ENCODE results near the gene MTUS2. TPM values are rescaled to one million over a fixed set of nuclear protein-coding genes. Genes with fewer than 3 reads are reported as not detected.

Gene MTUS2
- under 1 TPM; 0.16 to 0.75 (median 0.24) TPM for total RNA-seq

DNA sequence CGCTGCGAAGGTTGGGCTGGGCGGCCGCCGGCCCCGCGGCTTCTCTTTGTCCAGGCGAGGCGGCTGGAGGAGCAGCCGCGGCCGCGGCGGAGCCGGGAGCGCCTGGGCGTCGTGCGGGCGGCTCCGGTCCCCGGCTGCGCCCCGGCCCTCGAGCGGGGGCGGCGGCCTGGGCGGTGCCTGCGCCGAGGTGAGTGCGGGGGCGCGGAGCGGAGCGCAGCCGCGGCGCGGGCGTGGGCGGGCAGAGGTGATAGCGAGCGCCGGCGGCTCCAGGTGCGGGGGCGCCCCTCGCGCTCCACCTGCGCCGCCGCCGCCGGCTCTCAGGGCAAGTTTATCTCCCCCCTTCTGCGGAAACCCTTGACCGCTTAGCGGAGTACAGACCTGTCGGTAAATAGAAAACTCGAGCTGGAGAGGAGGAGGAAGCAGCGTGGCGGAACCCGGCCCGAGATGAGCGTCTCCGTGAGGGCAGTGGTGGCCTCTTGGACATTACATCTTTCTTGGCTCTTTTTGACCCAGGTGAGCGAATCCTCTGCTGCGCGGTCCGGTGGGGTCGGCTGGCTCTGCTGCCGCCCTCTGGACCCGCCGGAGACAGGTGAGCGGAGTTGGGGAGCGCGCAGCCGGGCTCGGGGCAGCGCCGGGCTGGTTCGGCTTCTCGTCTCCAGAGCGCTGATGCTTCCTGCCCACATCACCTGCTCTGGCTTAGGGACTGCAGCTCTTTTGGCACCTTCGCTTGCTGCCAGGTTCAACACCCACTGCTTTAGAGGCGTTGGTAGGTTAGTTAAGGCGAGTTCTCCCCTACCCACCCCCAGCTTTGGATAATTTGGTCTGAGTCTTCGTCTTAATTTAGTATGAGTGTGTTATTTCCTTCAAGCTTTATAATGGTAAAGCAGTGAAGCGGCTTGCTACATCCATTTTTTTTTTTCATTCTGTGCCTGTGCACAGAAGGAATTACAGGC lies at the start of gene MTUS2:
Gene MTUS2, plus strand, starts transcription at position 241 of the 953 bp plus-strand sequence.
- peaks cover 0 to 15% (median 5%) of the 10 kb centered on the region in 4 donors for H3K4me1 ChIP-seq
- in situ Hi-C loops (cut with MboI; ENCODE audit: low pct_ligation_motif_present in 1 of 4, low pct_unique_long_range_greater_than_20kb in 1 of 4, low sequenced_read_pairs in 3 of 4), result loop anchor here in 1 of 4 donors (25.0 kb wide), 1 partner anchor 442 kb away; no protein-coding TSS in a partner anchor
- H3K27ac ChIP-seq, result no peak within 1 kb of the TSS
- no peaks in the 10 kb centered on the region for H3K36me3 ChIP-seq
- WGBS, 2 donors (ENCODE audit: low coverage in 1 of 2), result 0 to 1% methylated on average over 4 to 62 of the region's 89 CpGs
- intact Hi-C loops (cut with DNase I; ENCODE audit: low total_unique reads), result no loop called here
- peak within 1 kb of the TSS in 3 of 4 donors; percentile 26 to 45 (median 26) for H3K4me3 ChIP-seq
- H3K9me3 ChIP-seq, result peaks cover 0 to 5% of the 10 kb centered on the region in 2 donors
- H3K27me3 ChIP-seq, result peaks cover 64% of the 10 kb centered on the region
- TF ChIP-seq POLR2A (IDR thresholded peaks at IDR 0.05) (no peak), POLR2AphosphoS5 (IDR thresholded peaks at IDR 0.05) (no peak)
- TF ChIP-seq, protein P1, sequence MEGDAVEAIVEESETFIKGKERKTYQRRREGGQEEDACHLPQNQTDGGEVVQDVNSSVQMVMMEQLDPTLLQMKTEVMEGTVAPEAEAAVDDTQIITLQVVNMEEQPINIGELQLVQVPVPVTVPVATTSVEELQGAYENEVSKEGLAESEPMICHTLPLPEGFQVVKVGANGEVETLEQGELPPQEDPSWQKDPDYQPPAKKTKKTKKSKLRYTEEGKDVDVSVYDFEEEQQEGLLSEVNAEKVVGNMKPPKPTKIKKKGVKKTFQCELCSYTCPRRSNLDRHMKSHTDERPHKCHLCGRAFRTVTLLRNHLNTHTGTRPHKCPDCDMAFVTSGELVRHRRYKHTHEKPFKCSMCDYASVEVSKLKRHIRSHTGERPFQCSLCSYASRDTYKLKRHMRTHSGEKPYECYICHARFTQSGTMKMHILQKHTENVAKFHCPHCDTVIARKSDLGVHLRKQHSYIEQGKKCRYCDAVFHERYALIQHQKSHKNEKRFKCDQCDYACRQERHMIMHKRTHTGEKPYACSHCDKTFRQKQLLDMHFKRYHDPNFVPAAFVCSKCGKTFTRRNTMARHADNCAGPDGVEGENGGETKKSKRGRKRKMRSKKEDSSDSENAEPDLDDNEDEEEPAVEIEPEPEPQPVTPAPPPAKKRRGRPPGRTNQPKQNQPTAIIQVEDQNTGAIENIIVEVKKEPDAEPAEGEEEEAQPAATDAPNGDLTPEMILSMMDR (IDR thresholded peaks at IDR 0.05), result no peak
- DNase-seq, result no peak

DNA sequence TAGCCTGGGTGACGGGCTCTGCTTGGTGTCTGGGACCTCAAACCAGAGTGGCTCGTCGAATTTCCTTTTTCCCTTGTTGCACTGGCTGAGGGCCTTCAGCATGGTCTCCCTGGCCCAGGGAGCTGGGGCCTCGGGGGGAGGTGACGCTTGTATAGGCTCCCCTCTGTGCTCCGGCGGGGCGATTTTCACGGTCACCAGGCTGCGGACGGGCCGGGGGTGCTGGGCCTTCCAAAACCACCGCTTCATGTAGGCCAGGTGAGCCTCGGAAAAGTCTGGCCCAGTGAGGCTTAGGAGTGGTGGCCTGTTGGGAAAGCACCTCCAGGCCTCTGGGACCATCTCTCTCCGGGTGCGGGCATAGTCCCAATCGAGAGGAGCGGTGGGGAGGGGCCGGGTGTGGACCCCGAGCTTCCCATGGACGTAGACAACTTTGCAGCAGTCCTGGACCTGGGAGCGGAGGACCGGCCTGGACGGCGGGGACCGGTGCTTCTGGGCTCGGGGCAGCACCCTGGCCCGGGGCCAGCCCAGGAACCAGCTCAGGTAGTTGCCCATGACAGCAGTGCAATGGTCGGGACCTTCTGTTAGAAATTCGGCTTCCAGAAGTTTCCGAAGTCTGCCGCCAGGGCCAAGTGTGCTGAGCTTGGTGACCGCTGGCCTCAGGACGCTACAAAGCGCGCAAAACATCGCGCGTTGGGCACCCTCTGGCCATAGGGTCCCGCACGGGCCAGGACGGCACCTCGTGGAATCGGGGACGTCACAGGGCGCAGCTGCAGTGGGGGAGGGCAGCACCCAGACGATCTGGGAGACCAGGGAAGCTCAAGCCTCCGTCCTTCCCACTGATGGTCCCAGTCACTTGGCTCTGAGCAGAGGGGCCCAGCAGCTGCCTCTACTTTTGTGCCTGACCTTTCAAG lies 41.6 kb upstream of the MTUS2 start:
- in situ Hi-C loops (cut with MboI; ENCODE audit: low pct_ligation_motif_present in 1 of 4, low pct_unique_long_range_greater_than_20kb in 1 of 4, low sequenced_read_pairs in 3 of 4), result loop anchor here in 2 of 4 donors (25.0 kb wide), 2 partner anchors 441 to 466 kb away; no protein-coding TSS in a partner anchor

DNA sequence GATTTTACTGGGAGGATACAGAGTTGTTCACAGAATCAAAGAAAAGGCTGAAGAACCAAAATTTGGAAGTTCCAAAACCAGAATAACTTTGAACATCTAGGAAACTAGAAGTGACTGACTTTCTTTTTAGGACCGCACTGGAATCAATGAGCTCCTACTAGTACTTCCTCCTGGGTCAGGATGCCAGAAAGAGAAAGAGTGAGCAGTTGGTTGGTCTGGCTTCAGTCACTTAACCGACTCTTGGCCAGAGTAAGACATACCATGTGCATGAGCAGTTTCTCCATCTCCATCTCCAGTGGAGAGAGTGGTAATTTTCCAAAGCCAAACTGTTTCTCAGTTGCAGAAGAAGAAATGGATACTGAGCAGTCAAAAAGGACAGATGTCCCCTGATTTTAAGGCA lies 27.1 kb upstream of the MTUS2 start:
- 44 to 56% methylated on average over 2 of the region's 2 CpGs for WGBS, 2 donors (ENCODE audit: low coverage in 1 of 2)
- no peaks in the 10 kb centered on the region for H3K4me1 ChIP-seq
- H3K27me3 ChIP-seq, result peaks cover 22% of the 10 kb centered on the region
- TF ChIP-seq POLR2AphosphoS5 (IDR thresholded peaks at IDR 0.05), result no peak
- no peak for TF ChIP-seq EP300 (IDR thresholded peaks at IDR 0.05; ENCODE audit: low read depth)
- no peak for TF ChIP-seq POLR2A (IDR thresholded peaks at IDR 0.05)
- TF ChIP-seq, protein P1 (IDR thresholded peaks at IDR 0.05), result no peak
- H3K4me3 ChIP-seq, result no peak overlapping the region
- H3K36me3 ChIP-seq, result no peaks in the 10 kb centered on the region
- in situ Hi-C loops (cut with MboI; ENCODE audit: low pct_ligation_motif_present in 1 of 4, low pct_unique_long_range_greater_than_20kb in 1 of 4, low sequenced_read_pairs in 3 of 4) (loop anchor here (10.0 to 25.0 kb wide), 5 partner anchors 108 to 481 kb away; no protein-coding TSS in a partner anchor), intact Hi-C loops (cut with DNase I; ENCODE audit: low total_unique reads) (no loop called here)
- H3K27ac ChIP-seq, result no peak overlapping the region
- H3K9me3 ChIP-seq, result no peaks in the 10 kb centered on the region
- DNase-seq, result no peak

More for the DNA sequence above, 41.6 kb upstream of the MTUS2 start:
- Histone ChIP-seq H3K36me3 (no peaks in the 10 kb centered on the region), H3K27ac (no peak overlapping the region), H3K9me3 (no peaks in the 10 kb centered on the region), H3K4me1 (no peaks in the 10 kb centered on the region), H3K27me3 (no peaks in the 10 kb centered on the region), H3K4me3 (no peak overlapping the region)
- WGBS, 2 donors (ENCODE audit: low coverage in 1 of 2), result 96% methylated on average over 44 of the region's 48 CpGs; no CpG with 5 or more reads in 1 of the 2 donors
- DNase-seq, result no peak
- no peak for TF ChIP-seq POLR2AphosphoS5 (IDR thresholded peaks at IDR 0.05)
- TF ChIP-seq EP300 (IDR thresholded peaks at IDR 0.05; ENCODE audit: low read depth), result no peak
- intact Hi-C loops (cut with DNase I; ENCODE audit: low total_unique reads), result no loop called here

DNA sequence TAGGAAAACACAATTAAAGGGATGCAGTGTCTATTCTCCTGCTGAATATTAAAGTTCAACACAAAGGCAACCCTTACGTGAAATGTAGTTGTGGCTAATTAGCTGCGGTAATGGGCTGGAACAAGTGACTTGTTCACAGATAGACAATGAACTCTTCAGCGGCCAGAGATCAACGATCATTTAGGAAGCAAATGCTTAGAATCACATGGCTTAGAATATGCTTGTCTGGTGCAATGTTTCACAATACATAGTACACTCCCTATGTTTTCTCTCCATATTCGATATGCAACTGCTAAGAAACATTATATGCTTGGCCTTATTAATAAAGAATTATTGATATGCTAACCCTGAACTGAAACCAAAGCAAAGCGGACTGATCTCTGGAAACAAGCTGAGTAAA lies 25.7 kb upstream of the MTUS2 start:
- Histone ChIP-seq H3K4me1 (no peaks in the 10 kb centered on the region), H3K36me3 (no peaks in the 10 kb centered on the region), H3K27me3 (peaks cover 21% of the 10 kb centered on the region), H3K27ac (no peak overlapping the region), H3K9me3 (no peaks in the 10 kb centered on the region), H3K4me3 (no peak overlapping the region)
- TF ChIP-seq EP300 (IDR thresholded peaks at IDR 0.05; ENCODE audit: low read depth) (no peak), POLR2AphosphoS5 (IDR thresholded peaks at IDR 0.05) (no peak), POLR2A (IDR thresholded peaks at IDR 0.05) (no peak)
- TF ChIP-seq, protein P1 (IDR thresholded peaks at IDR 0.05), result no peak
- intact Hi-C loops (cut with DNase I; ENCODE audit: low total_unique reads), result no loop called here
- DNase-seq, result no peak
- in situ Hi-C loops (cut with MboI; ENCODE audit: low pct_ligation_motif_present in 1 of 4, low pct_unique_long_range_greater_than_20kb in 1 of 4, low sequenced_read_pairs in 3 of 4), result loop anchor here (10.0 to 25.0 kb wide), 5 partner anchors 110 to 482 kb away; no protein-coding TSS in a partner anchor
- 66 to 67% methylated on average over 6 of the region's 6 CpGs for WGBS, 2 donors (ENCODE audit: low coverage in 1 of 2)
